ELR (cell line): ENCODE data around the gene ZNF362.
A peak's percentile ranks its signal among the peaks of the same experiment; 100 is the strongest.
"Not testable (repeated sequence)": the region's sequence is repeated elsewhere in the genome, so short reads cannot be mapped to it uniquely, and the experiment has no call there.

Source experiments
- DNase-seq: peaks from one replicate; pipeline ENCODE4 v3.0.0-alpha.2; 2015; ENCODE audit warnings: low read depth

The ZNF362 gene, protein sequence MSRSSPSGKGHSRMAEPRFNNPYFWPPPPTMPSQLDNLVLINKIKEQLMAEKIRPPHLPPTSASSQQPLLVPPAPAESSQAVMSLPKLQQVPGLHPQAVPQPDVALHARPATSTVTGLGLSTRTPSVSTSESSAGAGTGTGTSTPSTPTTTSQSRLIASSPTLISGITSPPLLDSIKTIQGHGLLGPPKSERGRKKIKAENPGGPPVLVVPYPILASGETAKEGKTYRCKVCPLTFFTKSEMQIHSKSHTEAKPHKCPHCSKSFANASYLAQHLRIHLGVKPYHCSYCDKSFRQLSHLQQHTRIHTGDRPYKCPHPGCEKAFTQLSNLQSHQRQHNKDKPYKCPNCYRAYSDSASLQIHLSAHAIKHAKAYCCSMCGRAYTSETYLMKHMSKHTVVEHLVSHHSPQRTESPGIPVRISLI

DNA sequence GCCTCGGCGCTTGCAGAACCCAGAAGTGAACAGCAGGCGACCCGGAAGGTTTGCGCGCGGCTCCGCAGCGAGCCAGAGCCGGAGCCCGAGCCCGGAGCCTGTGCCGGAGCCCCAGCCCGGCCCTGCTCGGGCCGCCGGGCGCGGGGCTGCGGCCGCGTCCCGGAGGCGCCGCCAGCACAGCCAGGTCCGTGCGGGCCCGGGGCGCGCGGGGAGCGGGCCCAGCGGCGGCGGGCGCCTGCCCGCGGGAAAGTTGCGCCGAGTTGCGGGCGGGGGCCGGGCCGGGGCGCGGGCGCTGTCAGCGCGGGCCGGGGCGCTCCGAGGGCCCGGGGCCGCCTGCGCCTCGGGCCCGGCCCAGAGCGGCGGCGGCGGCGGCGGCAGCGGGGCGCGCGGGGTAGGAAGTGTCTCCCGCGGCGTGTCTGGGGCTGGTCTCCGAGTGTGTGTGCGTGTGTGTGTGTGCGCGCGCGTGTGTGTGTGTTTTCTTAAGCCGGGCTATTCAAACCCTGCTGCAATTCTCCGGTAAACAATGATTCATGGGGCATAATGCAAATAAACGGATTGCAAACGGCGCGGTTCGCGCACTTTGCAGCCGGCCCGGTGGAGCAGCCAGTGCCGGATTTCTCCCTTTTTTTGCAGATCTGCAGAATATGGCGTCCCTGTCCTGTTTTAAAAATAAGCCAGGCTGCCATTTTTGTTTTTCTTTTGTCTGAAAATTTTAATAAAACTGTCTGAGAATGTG is at the start of gene ZNF362:
Gene ZNF362 (plus strand): TSS at position 22 of the 736 bp plus-strand sequence. CDS start 14,083 bp downstream, outside the sequence.
- DNase-seq = peak; percentile 75

DNA sequence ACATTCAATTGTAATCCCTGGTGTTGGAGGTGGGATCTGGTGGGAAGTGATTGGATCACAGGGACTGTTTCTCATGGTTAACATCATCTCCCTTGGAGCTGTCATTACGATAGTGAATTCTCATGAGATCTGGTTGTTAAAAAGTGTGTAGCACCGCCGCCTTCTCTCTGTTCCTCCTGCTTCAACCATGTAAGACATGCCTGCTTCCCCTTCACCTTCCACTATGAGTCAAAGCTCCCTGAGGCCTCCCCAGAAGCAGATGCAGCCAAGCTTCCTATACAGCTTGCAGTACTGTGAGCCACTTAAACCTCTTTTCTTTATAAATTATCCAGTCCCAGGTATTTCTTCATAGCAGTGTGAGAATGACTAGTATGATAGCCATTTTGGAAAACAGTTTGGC is 44.3 kb upstream of the ZNF362 start:
- no peak for DNase-seq

DNA sequence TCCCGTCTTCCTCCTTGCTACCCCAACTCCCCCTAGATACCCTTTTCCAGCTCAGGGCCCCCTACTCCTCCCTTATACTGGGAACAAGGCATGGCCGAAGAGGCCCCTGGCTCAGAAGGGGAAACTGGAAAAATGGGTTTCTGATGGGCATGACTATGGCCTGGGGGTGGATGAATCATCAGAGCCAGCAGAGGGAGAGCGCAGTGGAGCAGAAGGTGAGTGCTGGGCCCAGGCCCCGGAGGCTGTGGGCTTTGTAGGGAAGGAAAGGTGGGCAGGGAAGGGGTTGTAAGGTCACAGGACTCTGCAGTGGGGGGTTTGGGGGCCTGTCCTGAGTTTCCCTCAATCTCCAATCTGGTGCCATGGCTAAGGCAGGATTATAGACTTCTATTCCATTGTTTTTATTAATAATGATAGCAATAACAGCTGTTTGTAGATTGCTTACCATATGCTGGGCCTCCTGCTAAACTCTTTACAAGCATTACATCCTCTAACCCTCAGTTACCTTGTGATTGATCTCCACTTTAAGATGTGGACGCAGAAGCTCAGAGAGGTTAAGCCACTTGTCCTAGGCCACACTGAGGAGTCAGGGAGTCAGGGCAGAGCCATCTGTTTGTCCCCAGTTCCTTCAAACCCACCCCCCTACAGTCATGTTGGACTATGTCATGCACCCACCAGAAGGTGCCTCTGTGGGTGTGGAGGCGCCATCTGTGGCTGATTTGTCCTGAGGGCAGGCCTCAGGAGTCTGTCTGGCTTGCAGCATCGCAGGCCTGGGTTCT is 36.2 kb upstream of the ZNF362 start:
- peak; percentile 86 for DNase-seq

DNA sequence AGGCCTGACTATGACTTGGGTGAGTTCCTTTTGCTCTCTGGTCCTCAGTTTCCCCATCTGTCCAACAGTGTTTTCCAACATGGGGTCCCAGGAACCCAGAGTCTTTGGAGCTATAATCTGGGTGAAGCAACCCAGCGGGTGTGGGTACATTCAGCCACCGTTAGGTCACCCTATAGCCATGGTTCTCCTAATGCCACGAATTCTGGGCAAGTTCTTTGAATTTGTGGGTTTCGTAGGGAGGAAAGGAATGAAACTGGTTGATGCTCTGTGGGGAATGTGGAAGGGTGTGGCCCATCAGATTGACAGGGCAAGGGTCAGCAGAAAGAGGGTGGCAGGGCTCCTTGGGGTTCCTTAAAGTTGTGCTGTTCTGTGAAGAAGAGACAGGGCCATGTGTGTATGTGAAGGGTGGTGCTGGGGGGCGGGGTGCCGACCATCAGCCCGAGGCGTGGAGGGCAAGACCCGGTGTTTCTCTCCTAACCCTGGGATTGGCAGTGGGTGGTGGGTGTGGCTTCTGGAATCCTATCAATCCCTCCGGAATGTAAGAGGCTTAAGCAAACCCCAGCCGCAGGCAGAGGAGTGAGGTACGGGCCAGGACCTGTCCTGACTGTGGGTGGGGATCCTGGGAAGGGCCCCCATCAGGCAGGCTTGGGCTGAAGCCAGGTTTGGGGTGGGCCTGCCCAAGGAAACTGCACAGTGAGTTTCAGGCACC is 35.5 kb upstream of the ZNF362 start:
- no peak for DNase-seq

DNA sequence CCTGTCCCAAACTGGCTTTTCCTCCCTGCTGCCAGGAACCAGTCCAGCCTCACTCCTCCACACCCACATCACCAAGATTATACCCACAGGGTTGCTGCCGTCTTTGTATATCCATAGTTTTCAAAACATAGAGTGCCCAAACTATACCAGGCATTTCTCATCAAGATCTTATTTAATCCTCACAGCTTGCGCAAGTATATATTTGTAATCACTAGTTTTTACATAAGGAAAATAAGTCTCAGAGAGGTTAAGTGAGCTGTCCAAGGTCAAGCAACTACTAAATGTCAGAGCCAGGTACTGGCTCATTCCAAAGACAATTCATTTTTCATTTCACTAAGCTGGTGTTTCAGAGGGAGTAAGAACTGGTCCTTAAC is 34.9 kb upstream of the ZNF362 start:
- no peak for DNase-seq

DNA sequence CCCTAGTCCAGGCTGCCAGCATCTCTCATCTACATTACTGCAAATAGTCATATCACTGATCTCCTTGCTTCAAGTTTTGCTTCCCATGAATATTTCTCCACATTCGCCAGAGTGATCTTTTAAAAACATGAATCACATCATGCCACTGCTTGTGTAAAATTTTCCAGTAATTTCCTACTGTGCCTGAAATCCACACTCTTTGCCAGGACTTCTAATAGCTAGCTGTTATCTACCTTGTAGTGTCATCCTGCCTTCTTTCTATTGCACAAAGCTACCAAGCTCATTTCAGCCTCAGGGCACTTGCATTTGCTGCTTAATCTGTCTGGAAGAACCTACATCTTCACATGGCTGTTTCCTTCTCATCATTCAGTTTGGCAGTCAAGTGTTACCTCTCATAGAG is 33.9 kb upstream of the ZNF362 start:
- DNase-seq = no peak

DNA sequence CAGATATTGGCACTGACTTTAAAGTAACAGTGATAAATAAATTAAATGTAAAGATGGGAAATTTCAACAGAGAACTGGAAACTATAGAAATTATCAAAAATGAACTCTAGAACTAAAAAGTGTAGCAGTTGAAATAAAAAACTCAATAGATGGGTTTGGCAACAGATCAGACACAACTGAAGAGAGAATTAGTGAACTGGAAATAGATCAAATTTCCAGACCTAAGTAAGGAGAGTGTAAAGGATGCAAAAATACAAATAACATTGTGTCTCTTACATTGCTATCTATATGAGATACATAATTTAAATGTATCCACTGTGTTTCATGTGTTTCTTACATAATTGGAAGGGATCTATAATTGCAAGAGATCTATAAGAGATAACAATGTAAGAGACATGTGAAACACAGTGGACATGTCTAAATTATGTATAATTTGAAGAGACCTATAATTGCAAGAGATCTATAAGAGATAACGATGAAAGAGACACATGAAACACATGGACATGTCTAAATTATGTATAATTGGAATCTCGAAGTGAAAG is 32.1 kb upstream of the ZNF362 start:
- DNase-seq = no peak

DNA sequence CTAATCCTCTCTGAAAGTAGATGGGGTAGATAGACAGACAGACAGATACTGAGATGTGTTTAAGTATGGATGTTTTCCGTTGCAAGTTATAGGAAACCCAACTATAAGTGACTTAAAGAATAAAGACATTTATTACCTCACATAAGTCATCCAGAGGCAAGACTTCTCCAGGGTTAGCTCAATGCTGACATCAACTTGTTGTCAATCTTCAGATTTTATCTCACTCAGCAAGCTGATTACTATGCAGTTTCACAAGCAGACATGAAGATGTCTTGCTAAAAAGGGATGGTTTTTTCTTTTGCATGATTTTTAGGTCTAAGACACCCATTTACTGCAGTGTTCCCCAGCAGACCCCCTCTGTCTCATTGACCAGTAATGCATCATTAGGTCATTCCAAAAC is 30.7 kb upstream of the ZNF362 start:
- DNase-seq = no peak

DNA sequence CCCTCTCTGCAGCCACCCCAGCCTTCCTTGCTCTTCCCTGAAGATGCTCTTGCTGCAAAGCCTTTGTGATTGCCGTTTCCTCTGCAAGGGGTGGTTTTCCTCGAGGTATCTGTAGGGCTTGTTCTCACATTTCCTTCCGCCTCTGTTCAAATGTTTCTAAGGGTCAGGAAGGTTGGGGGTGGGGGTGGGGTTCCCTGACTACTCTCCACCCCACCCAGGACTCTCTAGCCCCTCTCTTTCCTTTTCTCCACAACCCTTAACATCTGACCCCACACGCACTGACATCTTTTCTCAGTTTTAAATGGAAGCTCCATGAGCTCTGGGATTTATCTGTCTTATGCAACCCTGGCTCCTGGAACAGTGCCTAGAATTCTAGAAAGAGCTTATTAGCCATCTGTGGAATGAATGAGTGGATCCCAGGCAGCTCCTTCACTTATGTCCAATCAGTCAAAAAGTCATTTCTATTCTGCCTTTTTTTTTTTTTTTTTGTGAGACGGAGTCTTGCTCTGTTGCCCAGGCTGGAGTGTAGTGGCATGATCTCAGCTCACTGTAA is 27.3 kb upstream of the ZNF362 start:
- peak; percentile 51 for DNase-seq

DNA sequence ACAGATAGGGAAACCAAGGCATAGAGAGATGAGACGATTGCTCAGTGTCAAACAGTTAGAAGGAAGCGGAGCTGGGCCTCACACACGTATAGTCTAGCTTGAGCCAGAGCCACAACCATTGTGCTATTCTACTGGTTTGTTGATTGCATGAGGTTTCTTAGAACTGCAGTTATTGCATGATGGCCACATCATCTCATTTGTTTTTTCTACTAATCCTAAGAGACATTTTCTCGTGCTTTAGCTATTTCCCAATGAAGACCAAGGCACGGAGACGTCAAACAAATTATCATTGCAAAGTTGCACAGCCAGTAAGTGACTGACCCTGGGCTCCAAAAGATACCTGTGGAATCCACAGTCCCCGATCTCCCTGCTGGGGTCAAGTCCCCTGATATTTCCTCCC is 25.1 kb upstream of the ZNF362 start:
- DNase-seq = no peak

DNA sequence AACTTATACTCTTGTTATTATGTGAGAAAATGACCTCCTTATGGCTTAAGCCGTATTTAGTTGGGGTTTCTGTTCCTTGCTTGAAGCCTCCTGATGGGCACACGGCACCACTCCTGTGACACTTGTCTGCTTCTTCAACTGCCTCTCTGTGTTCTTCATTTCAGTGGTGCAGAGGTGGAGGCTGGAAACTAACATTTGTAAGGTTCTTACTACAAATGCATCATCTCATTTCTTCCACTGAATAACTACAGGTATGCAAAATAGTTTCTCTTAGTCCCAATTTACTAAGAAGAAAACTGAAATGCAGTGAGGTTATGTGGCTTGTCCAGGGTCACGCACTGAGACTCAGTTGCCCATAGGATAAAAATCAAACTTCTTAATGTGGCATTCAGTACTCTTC is 23.6 kb upstream of the ZNF362 start:
- no peak for DNase-seq

DNA sequence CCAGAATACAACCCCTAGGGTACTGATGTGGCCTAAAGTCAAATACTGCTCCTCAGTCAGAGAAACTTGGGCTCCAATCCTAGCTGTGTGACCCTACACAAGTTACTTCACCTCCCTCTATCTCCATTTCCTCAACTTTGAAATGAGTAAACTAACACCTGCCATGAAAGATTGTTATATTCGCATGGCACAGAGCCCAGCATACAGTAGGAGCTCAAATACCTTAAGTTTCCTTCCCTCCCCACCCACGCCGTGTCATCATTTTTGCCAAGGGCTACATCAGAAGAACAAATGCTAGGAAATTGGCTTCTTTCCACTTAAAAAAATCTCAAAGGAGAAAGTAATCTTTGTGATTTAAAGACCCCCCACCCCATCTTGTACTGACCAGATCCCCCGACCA is 22.2 kb upstream of the ZNF362 start:
- no peak for DNase-seq

DNA sequence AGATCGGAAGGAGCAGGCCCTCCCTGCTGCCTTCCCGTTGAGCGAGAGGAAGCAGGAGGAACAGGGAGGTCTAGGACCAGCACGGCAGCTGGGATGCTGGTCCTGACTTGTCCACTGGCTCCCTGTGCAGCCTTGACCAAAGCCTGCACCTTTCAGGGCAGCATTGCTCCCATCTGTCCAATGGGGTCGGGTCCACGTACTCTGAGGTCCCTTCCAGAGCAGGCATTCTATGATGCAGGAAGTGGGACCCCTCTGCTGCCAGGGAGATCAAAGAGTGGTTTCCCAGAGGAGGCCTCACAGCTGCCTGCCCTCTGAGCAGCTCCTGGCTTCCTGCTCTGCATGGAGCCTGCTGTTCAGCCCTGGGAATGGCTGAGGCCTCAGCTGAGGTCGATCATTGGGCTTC is 21.7 kb upstream of the ZNF362 start:
- no peak for DNase-seq

DNA sequence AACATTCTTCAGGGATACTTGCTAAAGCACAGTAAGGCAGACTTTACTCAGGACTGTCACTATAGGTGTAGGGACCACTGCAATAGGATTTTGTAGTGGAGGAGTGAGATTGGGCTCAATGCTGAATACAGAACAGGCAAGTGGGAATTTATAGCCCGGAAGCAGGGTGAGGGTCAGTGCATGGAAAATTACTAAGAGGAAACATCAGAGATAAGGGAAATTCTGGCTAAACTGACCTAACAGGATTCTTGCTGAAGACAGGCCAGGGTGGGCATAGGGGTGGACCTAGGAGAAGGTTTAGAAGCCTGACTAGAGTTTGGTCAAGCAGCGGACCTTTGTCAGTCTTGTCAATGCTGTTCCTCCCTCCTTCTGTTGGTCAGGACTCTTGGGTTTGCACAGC is 20.8 kb upstream of the ZNF362 start:
- no peak for DNase-seq

DNA sequence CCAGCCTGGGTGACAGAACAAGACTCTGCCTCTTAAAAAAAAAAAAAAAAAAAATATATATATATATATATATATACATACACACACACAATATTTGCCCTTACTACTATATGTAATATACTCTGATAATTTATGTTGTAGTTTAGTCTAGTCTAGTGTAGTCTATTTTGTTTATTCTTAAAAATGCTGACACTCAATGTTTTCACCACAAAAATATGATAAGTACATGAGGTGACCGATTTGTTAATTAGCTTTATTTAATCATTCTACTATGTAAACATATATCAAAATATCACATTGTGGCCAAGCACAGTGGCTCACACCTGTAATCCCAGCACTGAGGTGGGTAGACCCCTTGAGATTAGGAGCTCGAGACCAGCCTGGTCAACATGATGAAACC is 19.8 kb upstream of the ZNF362 start:
- DNase-seq = no peak

DNA sequence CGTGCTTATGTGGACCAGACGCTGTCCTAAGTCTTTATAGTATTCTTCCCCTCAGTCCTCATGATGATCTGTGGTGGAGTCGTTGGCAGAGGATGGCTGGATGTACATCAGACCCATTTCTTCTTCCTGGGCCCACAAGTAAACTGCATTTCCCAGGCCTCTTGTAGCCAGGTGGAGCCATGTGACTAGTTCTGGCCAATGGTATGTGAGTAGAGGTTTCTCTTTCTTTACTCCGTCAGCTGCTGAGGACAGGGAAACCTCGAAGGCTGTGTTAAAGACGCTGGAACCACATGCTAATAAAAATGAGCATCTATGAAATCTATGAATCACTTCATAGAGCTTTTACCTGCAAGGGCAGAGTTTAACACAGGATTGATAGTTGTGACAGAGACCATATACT is 18.7 kb upstream of the ZNF362 start:
- no peak for DNase-seq

DNA sequence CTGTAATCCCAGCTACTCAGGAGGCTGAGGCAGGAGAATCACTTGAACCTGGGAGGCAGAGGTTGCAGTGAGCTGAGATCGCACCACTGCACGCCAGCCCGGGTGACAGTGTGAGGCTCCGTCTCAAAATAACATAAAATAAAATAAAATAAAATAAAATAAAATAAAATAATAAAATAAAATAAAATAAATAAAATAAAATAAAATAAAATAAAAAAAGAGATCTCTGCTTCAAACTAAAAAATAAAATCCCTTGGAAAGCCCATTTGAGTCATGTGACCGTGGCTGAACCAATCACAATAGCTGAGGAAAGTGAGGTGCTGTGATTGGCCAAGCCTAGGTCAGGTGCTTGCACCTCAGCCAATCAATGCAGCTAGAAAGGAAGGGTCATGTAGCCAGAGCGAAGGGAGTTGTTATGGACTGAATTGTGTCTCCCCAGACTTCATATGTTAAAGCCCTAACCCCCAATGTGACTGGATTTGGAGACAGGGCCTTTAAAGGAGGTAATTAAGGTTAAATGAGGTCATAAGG is 18.0 kb upstream of the ZNF362 start:
- not testable (repeated sequence) for DNase-seq

DNA sequence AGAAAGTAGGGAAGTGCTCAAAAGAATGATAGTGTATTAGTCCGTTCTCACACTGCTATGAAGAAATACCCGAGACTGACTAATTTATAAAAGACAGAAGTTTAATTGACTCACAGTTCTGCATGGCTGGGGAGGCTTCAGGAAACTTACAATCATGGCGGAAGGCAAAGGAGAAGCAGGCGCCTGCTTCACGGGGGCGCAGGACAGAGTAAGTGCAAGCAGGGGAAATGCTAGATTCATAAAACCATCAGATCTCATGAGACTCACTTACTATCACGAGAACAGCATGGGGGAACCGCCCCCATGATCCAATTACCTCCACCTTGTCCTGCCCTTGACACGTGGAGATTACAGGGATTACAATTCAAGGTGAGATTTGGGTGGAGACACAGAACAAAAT is 16.9 kb upstream of the ZNF362 start:
- DNase-seq = not testable (repeated sequence)

DNA sequence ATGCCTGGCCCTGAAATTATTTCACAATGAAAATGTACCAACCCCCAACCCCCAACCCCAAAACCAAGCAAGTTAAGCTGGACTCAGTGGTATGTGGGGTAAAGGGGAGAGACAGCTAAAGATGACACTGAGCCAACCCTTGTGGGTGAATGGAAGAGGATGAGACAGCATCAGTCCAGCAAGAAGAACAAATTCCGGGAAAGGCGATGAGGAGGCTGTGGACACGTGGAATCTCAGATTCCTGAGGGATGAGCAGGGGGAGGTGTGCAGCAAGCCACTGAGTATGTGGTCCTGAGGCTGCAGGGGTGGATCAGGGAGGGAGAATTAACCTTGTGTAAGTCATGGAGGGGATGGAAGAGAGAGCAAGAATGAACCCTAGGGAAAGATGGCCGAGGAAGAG is 14.4 kb upstream of the ZNF362 start:
- peak; percentile 52 for DNase-seq

DNA sequence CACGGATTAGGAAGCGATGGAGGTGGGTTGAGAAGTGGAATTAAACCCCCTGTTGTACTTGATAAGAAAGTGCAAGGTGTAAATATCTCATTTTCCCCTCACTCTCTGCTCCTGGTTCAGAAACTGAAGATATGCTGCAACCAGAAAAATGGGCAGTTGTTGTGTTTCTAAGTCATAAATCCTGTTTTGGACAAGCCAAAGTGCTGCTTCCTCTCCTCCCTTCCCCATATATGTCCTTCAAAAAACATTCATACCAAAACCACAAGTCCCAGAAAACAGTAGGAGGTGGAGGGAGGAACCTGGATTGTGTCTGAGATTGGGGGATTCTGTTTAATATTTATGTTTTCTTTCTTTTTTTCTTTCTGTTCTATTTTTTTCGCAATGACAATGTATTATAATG is 13.6 kb upstream of the ZNF362 start:
- no peak for DNase-seq

DNA sequence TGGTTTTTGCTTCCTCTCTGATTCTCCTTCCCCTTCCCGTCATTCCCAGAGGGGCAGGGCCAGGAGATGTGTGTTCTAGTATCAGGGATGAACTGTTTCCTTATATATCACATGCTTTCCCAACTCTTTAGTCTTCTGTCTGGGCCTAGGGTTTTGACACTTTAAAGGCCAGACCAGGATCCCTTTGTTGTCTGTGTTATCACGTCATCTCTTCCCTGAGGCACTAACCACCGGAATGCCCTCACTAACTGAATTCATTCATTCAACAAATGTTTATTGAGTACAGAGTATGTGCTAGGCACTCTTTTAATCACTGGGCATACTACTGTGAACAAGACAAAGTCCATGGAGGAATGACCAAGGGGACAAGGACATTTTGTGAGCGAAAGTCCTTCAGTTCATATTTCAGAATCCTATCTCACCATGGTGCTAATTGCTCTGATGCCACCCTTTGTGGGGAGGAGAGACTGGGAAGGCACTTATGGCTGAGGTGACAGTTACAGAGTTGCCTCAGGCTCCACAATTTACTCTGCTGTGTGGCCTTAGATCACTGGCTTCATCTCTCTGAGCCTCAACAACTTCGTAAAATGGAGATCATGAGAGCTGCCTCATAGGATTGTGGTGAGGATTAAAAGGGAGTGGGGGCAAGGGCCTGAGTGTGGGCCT is 12.0 kb upstream of the ZNF362 start:
- DNase-seq = peak; percentile 86
